Measurements from ENCODE around the gene THOC6. TPM values are rescaled to one million over a fixed set of nuclear protein-coding genes. Genes with fewer than 3 reads are reported as not detected.

Gene THOC6
- total RNA-seq, 1 experiment from 2014 or later: 68.2 TPM

- peak overlapping the region; percentile 60 to 74 for H3K4me3 Mint-ChIP-seq
- no CpG with 5 or more reads among the region's 9 CpGs for WGBS (ENCODE audit: extremely low coverage, insufficient read length, low lambda C conversion rate)
- Histone ChIP-seq H3T11ph (ENCODE audit: low read length) (no peak overlapping the region), H3K23ac (ENCODE audit: insufficient read length, low read depth, low read length) (no peak overlapping the region), H2BK12ac (ENCODE audit: insufficient read length, low read depth, low read length) (no peak overlapping the region), H4K5ac (ENCODE audit: insufficient read length, low read depth, low read length) (no peak overlapping the region), H2BK15ac (ENCODE audit: low read depth, low read length) (no peak overlapping the region), H4K20me1 (ENCODE audit: control insufficient read depth, insufficient read depth, insufficient read length) (no peaks in the 10 kb centered on the region), H2AK5ac (ENCODE audit: insufficient read length, low read length) (no peak overlapping the region), H3K27ac (ENCODE audit: insufficient read length, low read depth, low read length) (no peak overlapping the region), H2AFZ (ENCODE audit: low read length) (no peak overlapping the region), H3K9me3 (ENCODE audit: control insufficient read depth, low read depth, low read length) (no peaks in the 10 kb centered on the region), H3K4me2 (ENCODE audit: insufficient read depth, insufficient read length, low read length) (peak overlapping the region; percentile 33), H3K56ac (ENCODE audit: insufficient read length, low read depth, low read length) (no peak overlapping the region), H2BK120ac (ENCODE audit: low read depth, low read length, poor library complexity, severe bottlenecking) (no peak overlapping the region), H3K4ac (ENCODE audit: low read depth, low read length) (no peak overlapping the region), H2BK20ac (ENCODE audit: low read depth, low read length, poor library complexity, severe bottlenecking) (no peak overlapping the region), H4K8ac (replicated peaks; ENCODE audit: insufficient read length, low read depth, low read length) (no peak overlapping the region), H3K27me3 (ENCODE audit: insufficient read depth, low read length) (no peaks in the 10 kb centered on the region), H2BK5ac (ENCODE audit: insufficient read length, low read length) (no peak overlapping the region), H3K79me1 (ENCODE audit: insufficient read depth, low read depth, low read length, poor library complexity, severe bottlenecking) (no peaks in the 10 kb centered on the region), H3K4me1 (ENCODE audit: insufficient read depth, low read length) (no peaks in the 10 kb centered on the region), H4K91ac (ENCODE audit: insufficient read length, low read depth, low read length) (no peak overlapping the region), H3K9ac (ENCODE audit: extremely low read depth, insufficient read length, low read length) (no peak overlapping the region), H3K14ac (ENCODE audit: insufficient read depth, low read length) (peak overlapping the region; percentile 7; the same call in 1 of the 2 replicates), H3K18ac (ENCODE audit: insufficient read length, low read depth, low read length) (peak overlapping the region; percentile 1), H3K23me2 (ENCODE audit: insufficient read length, low read depth, low read length, poor library complexity, severe bottlenecking) (peaks cover 14% of the 10 kb centered on the region), H3K79me2 (ENCODE audit: insufficient read depth, low read length) (no peaks in the 10 kb centered on the region)
- peaks cover 31 to 40% of the 10 kb centered on the region in 2 experiments for H3K4me1 Mint-ChIP-seq
- no peak for TF ChIP-seq CTCF (conservative IDR thresholded peaks at IDR 0.05)
- no peaks in the 10 kb centered on the region; a peak in 2 of 5 replicates for H3K9me3 Mint-ChIP-seq
- peak overlapping the region in 2 of 3 experiments; percentile 53 to 61; a peak in 2 of 7 replicates for H3K27ac Mint-ChIP-seq
- H3K27me3 Mint-ChIP-seq (ENCODE audit: low read depth): peaks cover 32% of the 10 kb centered on the region
- H3K36me3 Mint-ChIP-seq (ENCODE audit: insufficient read depth in 1 of 3, low read depth in 3 of 3): peaks cover 4 to 11% (median 7%) of the 10 kb centered on the region in 3 experiments; a peak in 6 of 7 replicates
- no peak for DNase-seq
Measured at GRCh38 chr16:3059723-3060242, 35.9 kb downstream of the THOC6 start.

Data from H9 (cell line).